Gastrocnemius medialis (tissue), 4 donors: ENCODE results near the gene CST7.

Experiments
- POLR2A ChIP-seq, 2 donors: fragments of 450-650 bp; IDR thresholded peaks; one replicate each; pipeline ENCODE4 v1.6.1; 2017; ENCODE audit warnings: antibody characterized with exemption in 2 of 2, mild to moderate bottlenecking in 2 of 2, moderate library complexity in 2 of 2
- TF ChIP-seq, protein P1 (sequence below), 5 experiments: fragments of 450-650 bp in 3 of 5; fragments of 200-600 bp in 2 of 5; sonication (generic) in 2 of 5; IDR thresholded peaks in 4 of 5; conservative IDR thresholded peaks in 1 of 5; 1 replicate in 4 of 5; 2 replicates in 1 of 5; pipeline ENCODE4 v1.5.1; 2016 to 2019; ENCODE audit warnings: antibody characterized with exemption in 5 of 5, mild to moderate bottlenecking in 3 of 5, moderate library complexity in 3 of 5

DNA sequence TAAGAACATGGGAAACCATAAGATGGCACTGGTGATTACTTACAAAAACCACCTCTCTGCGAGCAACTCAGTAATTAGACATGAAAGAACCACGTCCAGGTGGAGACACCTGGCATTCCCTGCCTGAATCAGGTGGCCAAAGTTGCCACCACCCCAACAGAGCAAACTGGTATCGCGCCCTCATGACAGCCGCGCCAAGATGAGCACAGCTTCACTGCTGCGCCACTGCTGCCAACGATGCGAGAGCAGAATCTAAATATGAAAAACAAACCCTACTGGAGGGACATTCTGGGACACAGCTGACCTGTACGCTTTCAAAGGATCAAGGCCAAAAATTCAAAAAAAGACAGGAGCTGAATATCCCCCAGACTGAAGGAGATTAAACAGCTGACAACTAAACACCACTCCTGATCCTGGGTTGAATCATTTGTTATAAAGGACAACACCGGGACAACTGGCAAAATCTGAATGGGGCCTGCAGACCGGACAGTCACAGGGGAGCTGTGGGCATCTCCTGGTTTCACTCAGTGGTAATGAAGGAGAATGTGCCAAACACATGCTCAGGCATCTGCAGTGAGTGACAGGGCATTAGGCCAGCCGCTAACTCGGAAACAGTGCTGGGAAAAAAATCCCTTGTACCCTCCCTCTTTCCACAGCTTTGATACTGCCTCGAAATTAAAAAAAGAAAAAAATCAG lies 17.4 kb downstream of the CST7 start:
- TF ChIP-seq, protein P1, sequence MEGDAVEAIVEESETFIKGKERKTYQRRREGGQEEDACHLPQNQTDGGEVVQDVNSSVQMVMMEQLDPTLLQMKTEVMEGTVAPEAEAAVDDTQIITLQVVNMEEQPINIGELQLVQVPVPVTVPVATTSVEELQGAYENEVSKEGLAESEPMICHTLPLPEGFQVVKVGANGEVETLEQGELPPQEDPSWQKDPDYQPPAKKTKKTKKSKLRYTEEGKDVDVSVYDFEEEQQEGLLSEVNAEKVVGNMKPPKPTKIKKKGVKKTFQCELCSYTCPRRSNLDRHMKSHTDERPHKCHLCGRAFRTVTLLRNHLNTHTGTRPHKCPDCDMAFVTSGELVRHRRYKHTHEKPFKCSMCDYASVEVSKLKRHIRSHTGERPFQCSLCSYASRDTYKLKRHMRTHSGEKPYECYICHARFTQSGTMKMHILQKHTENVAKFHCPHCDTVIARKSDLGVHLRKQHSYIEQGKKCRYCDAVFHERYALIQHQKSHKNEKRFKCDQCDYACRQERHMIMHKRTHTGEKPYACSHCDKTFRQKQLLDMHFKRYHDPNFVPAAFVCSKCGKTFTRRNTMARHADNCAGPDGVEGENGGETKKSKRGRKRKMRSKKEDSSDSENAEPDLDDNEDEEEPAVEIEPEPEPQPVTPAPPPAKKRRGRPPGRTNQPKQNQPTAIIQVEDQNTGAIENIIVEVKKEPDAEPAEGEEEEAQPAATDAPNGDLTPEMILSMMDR (IDR thresholded peaks at IDR 0.05 in 4 of 5, conservative IDR thresholded peaks at IDR 0.05 in 1 of 5), result no peak
- no peak for TF ChIP-seq POLR2A (IDR thresholded peaks at IDR 0.05)
